HepG2 (cell line): ENCODE results near the gene ENTPD7. TPM values are rescaled to one million over a fixed set of nuclear protein-coding genes. Genes with fewer than 3 reads are reported as not detected.
A peak's percentile ranks its signal among the peaks of the same experiment; 100 is the strongest.

Experiments
- AKAP8 ChIP-seq: sonication (generic); formaldehyde crosslinking; IDR thresholded peaks from 2 replicates; pipeline ENCODE4 v1.5.1; 2020; ENCODE audit warnings: mild to moderate bottlenecking, missing genetic modification reagents
- ATAD3A ChIP-seq: sonication (generic); formaldehyde crosslinking; IDR thresholded peaks from 2 replicates; pipeline ENCODE4 v1.4.0; 2020; ENCODE audit warnings: missing genetic modification reagents
- ATF7 ChIP-seq, 2 experiments: fragments of 450-650 bp in 1 of 2; sonication (generic) in 1 of 2; formaldehyde crosslinking in 1 of 2; IDR thresholded peaks; 2 replicates each; pipeline versions ENCODE4 v1.4.0 to v1.6.1; 2016 to 2020; ENCODE audit warnings: antibody characterized with exemption in 1 of 2, mild to moderate bottlenecking in 1 of 2, missing genetic modification reagents in 1 of 2
- BORCS8-MEF2B ChIP-seq: sonication (generic); formaldehyde crosslinking; IDR thresholded peaks from 2 replicates; pipeline ENCODE4 v1.8.0; 2022; ENCODE audit warnings: mild to moderate bottlenecking, missing genetic modification reagents
- CCAR2 ChIP-seq: fragments of 200-400 bp; formaldehyde crosslinking; optimal IDR thresholded peaks from 2 replicates; pipeline ENCODE3; 2018; ENCODE audit warnings: low read depth, mild to moderate bottlenecking, low read length, moderate library complexity
- HDAC2 ChIP-seq: sonication (generic); formaldehyde crosslinking; IDR thresholded peaks from 2 replicates; pipeline ENCODE4 v1.4.0; 2020; ENCODE audit warnings: missing genetic modification reagents
- NKX3-1 ChIP-seq: sonication (generic); formaldehyde crosslinking; IDR thresholded peaks from 2 replicates; pipeline ENCODE4 v1.5.0; 2020; ENCODE audit warnings: missing genetic modification reagents
- PHB2 ChIP-seq: fragments of 450-650 bp; IDR thresholded peaks from 2 replicates; pipeline ENCODE4 v1.6.1; 2018; ENCODE audit not compliant: partially characterized antibody
- RBFOX2 ChIP-seq: fragments of 200-400 bp; formaldehyde crosslinking; IDR thresholded peaks from 2 replicates; pipeline ENCODE4 v1.6.1; 2017; ENCODE audit warnings: low read depth, mild to moderate bottlenecking, low read length
- RBM39 ChIP-seq: fragments of 200-400 bp; formaldehyde crosslinking; IDR thresholded peaks from one replicate; pipeline ENCODE4 v1.6.1; 2018; ENCODE audit warnings: antibody characterized with exemption, mild to moderate bottlenecking, low read depth, low read length; ENCODE audit not compliant: poor library complexity, severe bottlenecking
- ZBTB7B ChIP-seq: sonication (generic); formaldehyde crosslinking; IDR thresholded peaks from 2 replicates; pipeline ENCODE4 v1.4.0; 2020; ENCODE audit warnings: missing genetic modification reagents
- ZNF136 ChIP-seq: sonication (generic); formaldehyde crosslinking; IDR thresholded peaks from 2 replicates; pipeline ENCODE4 v1.8.1; 2022; ENCODE audit warnings: low read depth, mild to moderate bottlenecking, moderate library complexity, missing genetic modification reagents
- ZNF350 ChIP-seq: sonication (generic); formaldehyde crosslinking; IDR thresholded peaks from 2 replicates; pipeline ENCODE4 v1.4.0; 2020; ENCODE audit warnings: mild to moderate bottlenecking, low read depth, missing genetic modification reagents, borderline replicate concordance
- ZNF607 ChIP-seq: sonication (generic); formaldehyde crosslinking; IDR thresholded peaks from 2 replicates; pipeline ENCODE4 v1.5.1; 2020; ENCODE audit warnings: missing genetic modification reagents, mild to moderate bottlenecking, borderline replicate concordance
- ZNF703 ChIP-seq: sonication (generic); formaldehyde crosslinking; IDR thresholded peaks from 2 replicates; pipeline ENCODE4 v1.5.1; 2020; ENCODE audit warnings: missing genetic modification reagents, mild to moderate bottlenecking, moderate library complexity, borderline replicate concordance
- ZNF841 ChIP-seq: sonication (generic); formaldehyde crosslinking; IDR thresholded peaks from 2 replicates; pipeline ENCODE4 v1.8.1; 2023; ENCODE audit warnings: missing genetic modification reagents, borderline replicate concordance
- ZSCAN22 ChIP-seq: sonication (generic); formaldehyde crosslinking; IDR thresholded peaks from 2 replicates; pipeline ENCODE4 v1.4.0; 2020; ENCODE audit warnings: mild to moderate bottlenecking, missing genetic modification reagents
- polyA plus RNA-seq, 8 experiments: library from polyadenylated mRNA; depleted of rRNA in 3 of 8; stranded (reverse) in 7 of 8; unstranded in 1 of 8; fragments of >200 nt; fragmentation: Illumina TruSeq in 4 of 8; extraction: Trizol in 4 of 8; gene quantifications; 2 replicates each; pipeline versions ENCODE4 v1.2.1 to v1.2.3, GENCODE V29; 2011 to 2016; ENCODE audit warnings: low read depth in 4 of 8, missing spikeins in 1 of 8, mixed read lengths in 1 of 8; ENCODE audit not compliant: insufficient read depth in 1 of 8
- total RNA-seq, 5 experiments: library from RNA; depleted of rRNA; stranded (reverse); fragments of >200 nt; fragmentation: Illumina TruSeq; extraction: Trizol; gene quantifications; 2 replicates each; pipeline ENCODE4 v1.2.3, GENCODE V29; 2016; ENCODE audit warnings: low read depth in 1 of 5
- TF ChIP-seq, protein P1 (sequence below): sonication (generic); formaldehyde crosslinking; IDR thresholded peaks from 2 replicates; pipeline ENCODE4 v1.4.0; 2020; ENCODE audit warnings: missing genetic modification reagents, mild to moderate bottlenecking, borderline replicate concordance
- TF ChIP-seq, protein P2 (sequence below): sonication (generic); formaldehyde crosslinking; IDR thresholded peaks from 2 replicates; pipeline ENCODE4 v1.8.0; 2022; ENCODE audit warnings: mild to moderate bottlenecking, missing genetic modification reagents, moderate library complexity
- TF ChIP-seq, protein P3 (sequence below): sonication (generic); formaldehyde crosslinking; IDR thresholded peaks from 2 replicates; pipeline ENCODE4 v1.4.0; 2020; ENCODE audit warnings: missing genetic modification reagents
- TF ChIP-seq, protein P4 (sequence below): fragments of 450-650 bp; IDR thresholded peaks from 2 replicates; pipeline ENCODE4 v1.6.1; 2017; ENCODE audit warnings: mild to moderate bottlenecking

Gene ENTPD7
- total and polyA plus RNA-seq, 2 of the 13 experiments (the other 11 are each of a cell fraction or from before 2014, with no cell fraction given): 7.6 to 36.5 TPM

DNA sequence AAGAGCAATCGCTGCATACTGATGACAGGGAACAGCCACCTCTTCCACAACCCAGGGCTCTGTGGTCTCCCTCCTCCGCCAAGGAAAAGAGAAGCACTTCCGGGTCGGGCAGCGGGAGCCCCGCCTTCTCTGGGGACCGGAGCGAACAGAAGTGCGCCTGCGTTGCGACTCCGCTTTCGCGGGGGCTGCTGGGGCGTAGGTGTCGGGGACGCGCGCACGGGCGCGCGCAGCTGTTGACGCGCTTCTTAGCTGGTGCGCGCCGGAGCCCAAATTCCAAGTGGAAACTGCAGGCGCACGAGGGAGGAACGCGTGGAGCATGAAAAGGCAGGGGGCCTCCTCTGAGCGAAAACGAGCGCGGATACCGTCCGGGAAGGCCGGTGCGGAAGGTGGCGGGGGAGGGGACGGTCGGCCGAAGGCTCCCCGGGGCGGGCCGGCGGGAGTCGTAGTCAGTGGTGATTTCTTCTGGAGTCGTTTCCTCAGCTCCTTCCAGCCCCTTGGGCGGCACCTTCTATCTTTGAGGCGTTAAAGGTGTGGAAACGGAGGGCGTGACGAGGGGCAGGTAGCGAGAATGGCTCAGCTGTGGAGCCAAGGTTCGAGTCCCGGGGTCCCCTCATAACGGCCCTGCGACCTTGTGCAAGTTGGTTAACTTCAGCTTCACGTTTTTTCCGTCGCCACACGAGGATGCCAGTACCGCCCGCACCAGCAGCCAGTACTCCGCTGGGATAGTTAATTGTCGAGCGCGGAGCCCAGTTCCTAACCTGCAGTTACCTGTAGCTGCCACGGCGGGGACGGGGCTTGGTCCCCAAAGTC lies 72.9 kb downstream of the ENTPD7 start, which contains the start of the genes COX15 and CUTC (continued):
- no peak for TF ChIP-seq ATAD3A (CRISPR knock-in tag)
- no peak; the same call in 1 of the 2 replicates for TF ChIP-seq NKX3-1
- no peak for TF ChIP-seq ZSCAN22 (CRISPR knock-in tag)
- TF ChIP-seq RBFOX2: peak; percentile 97
- TF ChIP-seq, protein P1, sequence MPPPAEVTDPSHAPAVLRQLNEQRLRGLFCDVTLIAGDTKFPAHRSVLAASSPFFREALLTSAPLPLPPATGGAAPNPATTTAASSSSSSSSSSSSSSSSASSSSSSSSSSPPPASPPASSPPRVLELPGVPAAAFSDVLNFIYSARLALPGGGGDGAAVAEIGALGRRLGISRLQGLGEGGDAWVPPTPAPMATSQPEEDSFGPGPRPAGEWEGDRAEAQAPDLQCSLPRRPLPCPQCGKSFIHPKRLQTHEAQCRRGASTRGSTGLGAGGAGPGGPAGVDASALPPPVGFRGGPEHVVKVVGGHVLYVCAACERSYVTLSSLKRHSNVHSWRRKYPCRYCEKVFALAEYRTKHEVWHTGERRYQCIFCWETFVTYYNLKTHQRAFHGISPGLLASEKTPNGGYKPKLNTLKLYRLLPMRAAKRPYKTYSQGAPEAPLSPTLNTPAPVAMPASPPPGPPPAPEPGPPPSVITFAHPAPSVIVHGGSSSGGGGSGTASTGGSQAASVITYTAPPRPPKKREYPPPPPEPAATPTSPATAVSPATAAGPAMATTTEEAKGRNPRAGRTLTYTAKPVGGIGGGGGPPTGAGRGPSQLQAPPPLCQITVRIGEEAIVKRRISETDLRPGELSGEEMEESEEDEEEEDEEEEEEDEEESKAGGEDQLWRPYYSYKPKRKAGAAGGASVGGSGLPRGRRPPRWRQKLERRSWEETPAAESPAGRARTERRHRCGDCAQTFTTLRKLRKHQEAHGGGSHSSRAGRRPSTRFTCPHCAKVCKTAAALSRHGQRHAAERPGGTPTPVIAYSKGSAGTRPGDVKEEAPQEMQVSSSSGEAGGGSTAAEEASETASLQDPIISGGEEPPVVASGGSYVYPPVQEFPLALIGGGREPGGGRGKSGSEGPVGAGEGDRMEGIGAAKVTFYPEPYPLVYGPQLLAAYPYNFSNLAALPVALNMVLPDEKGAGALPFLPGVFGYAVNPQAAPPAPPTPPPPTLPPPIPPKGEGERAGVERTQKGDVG (CRISPR knock-in tag): no peak
- 0 out of 2 replicates have a peak, but pooled peaks have one; percentile 24 for TF ChIP-seq AKAP8 (CRISPR knock-in tag)
- TF ChIP-seq ZNF703: no peak
- no peak; the same call in 1 of the 2 replicates for TF ChIP-seq ZNF607
- 0 out of 2 replicates have a peak, but pooled peaks have one; percentile 66 for TF ChIP-seq BORCS8-MEF2B
- TF ChIP-seq, protein P2, sequence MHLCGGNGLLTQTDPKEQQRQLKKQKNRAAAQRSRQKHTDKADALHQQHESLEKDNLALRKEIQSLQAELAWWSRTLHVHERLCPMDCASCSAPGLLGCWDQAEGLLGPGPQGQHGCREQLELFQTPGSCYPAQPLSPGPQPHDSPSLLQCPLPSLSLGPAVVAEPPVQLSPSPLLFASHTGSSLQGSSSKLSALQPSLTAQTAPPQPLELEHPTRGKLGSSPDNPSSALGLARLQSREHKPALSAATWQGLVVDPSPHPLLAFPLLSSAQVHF: 0 out of 2 replicates have a peak, but pooled peaks have one; percentile 58
- TF ChIP-seq RBM39: peak; percentile 45
- TF ChIP-seq, protein P3, sequence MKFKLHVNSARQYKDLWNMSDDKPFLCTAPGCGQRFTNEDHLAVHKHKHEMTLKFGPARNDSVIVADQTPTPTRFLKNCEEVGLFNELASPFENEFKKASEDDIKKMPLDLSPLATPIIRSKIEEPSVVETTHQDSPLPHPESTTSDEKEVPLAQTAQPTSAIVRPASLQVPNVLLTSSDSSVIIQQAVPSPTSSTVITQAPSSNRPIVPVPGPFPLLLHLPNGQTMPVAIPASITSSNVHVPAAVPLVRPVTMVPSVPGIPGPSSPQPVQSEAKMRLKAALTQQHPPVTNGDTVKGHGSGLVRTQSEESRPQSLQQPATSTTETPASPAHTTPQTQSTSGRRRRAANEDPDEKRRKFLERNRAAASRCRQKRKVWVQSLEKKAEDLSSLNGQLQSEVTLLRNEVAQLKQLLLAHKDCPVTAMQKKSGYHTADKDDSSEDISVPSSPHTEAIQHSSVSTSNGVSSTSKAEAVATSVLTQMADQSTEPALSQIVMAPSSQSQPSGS (CRISPR knock-in tag): peak; percentile 76
- TF ChIP-seq ZNF350 (CRISPR knock-in tag): peak; percentile 66; the same call in 1 of the 2 replicates
- TF ChIP-seq ZBTB7B: no peak
- no peak for TF ChIP-seq ATF7 (IDR thresholded peaks at IDR 0.05)
- TF ChIP-seq ATF7 (CRISPR knock-in tag; IDR thresholded peaks at IDR 0.05): no peak
- no peak for TF ChIP-seq PHB2
- no peak for TF ChIP-seq ZNF841
- TF ChIP-seq CCAR2: no peak
- TF ChIP-seq, protein P4, sequence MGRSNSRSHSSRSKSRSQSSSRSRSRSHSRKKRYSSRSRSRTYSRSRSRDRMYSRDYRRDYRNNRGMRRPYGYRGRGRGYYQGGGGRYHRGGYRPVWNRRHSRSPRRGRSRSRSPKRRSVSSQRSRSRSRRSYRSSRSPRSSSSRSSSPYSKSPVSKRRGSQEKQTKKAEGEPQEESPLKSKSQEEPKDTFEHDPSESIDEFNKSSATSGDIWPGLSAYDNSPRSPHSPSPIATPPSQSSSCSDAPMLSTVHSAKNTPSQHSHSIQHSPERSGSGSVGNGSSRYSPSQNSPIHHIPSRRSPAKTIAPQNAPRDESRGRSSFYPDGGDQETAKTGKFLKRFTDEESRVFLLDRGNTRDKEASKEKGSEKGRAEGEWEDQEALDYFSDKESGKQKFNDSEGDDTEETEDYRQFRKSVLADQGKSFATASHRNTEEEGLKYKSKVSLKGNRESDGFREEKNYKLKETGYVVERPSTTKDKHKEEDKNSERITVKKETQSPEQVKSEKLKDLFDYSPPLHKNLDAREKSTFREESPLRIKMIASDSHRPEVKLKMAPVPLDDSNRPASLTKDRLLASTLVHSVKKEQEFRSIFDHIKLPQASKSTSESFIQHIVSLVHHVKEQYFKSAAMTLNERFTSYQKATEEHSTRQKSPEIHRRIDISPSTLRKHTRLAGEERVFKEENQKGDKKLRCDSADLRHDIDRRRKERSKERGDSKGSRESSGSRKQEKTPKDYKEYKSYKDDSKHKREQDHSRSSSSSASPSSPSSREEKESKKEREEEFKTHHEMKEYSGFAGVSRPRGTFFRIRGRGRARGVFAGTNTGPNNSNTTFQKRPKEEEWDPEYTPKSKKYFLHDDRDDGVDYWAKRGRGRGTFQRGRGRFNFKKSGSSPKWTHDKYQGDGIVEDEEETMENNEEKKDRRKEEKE: no peak
- TF ChIP-seq HDAC2 (CRISPR knock-in tag): peak; percentile 55
- peak; percentile 96; the same call in 1 of the 2 replicates for TF ChIP-seq ZNF136
